BLaER1 treated with 17β-estradiol and CSF1 and Interleukin-3, amounts not matched to agents 10 nM and 100 nM (cell line): ENCODE measurements around the gene ATP1B2.
"Not testable (repeated sequence)": the region's sequence is repeated elsewhere in the genome, so short reads cannot be mapped to it uniquely, and the experiment has no call there.

Experiments
- H3K27ac ChIP-seq, 11 experiments: shearing (Covaris generic); formaldehyde crosslinking; 2 replicates each; pipeline ENCODE4 v1.8.1; 2022
- H3K27me3 ChIP-seq, 11 experiments: shearing (Covaris generic); formaldehyde crosslinking; 2 replicates each; pipeline ENCODE4 v1.8.1; 2022
- H3K36me3 ChIP-seq, 11 experiments: shearing (Covaris generic); formaldehyde crosslinking; 2 replicates each; pipeline ENCODE4 v1.8.1; 2022
- H3K4me1 ChIP-seq, 10 experiments: shearing (Covaris generic); formaldehyde crosslinking; 2 replicates each; pipeline ENCODE4 v1.8.1; 2022
- H3K4me2 ChIP-seq, 11 experiments: shearing (Covaris generic); formaldehyde crosslinking; 2 replicates each; pipeline ENCODE4 v1.8.1; 2022
- H3K4me3 ChIP-seq, 10 experiments: shearing (Covaris generic); formaldehyde crosslinking; 2 replicates each; pipeline ENCODE4 v1.8.1; 2022
- H3K9ac ChIP-seq, 11 experiments: shearing (Covaris generic); formaldehyde crosslinking; 2 replicates each; pipeline ENCODE4 v1.8.1; 2022
- H3K9me3 ChIP-seq, 11 experiments: shearing (Covaris generic); formaldehyde crosslinking; replicated peaks in 1 of 11; 2 replicates each; pipeline ENCODE4 v1.8.1; 2022
- H4K20me1 ChIP-seq, 11 experiments: shearing (Covaris generic); formaldehyde crosslinking; 2 replicates each; pipeline ENCODE4 v1.8.1; 2022
- Cebpa-rat ChIP-seq, 11 experiments: shearing (Covaris generic); IDR thresholded peaks; 2 replicates each; pipeline ENCODE4 v1.8.1; 2022

The ATP1B2 gene

DNA sequence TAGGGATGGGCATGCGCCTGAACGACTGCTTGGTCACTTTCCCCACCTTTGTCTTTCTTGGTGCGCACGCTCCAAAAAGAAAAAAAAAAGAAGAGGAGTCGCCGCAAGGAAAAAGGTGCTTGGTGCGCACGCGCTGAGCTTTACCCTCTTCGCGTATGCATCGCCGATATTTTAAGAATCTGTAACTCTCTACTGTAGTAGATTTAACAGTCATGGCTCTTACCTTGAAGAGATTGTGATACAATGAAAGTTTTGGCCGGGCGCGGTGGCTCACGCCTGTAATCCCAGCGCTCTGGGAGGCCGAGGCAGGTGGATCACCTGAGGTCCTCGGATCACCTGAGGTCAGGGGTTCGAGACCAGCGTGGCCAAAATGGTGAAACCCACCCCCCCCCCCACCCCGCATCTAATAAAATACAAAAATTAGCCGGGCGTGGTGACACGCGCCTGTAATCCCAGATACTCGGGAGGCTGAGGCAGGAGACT, 35.4 kb upstream of the ATP1B2 start:
- H3K4me1 ChIP-seq: peaks cover 24 to 38% (median 31%) of the 10 kb centered on the region in 10 experiments
- peak overlapping the region; percentile 39 to 75 (median 65); a peak in 20 of 22 replicates for H3K4me2 ChIP-seq
- H3K27me3 ChIP-seq: no peaks in the 10 kb centered on the region
- H3K27ac ChIP-seq: peak overlapping the region in 10 of 11 experiments; percentile 30 to 78 (median 67); a peak in 17 of 22 replicates
- peaks cover 10 to 40% (median 35%) of the 10 kb centered on the region in 11 experiments; a peak in 16 of 22 replicates for H4K20me1 ChIP-seq
- H3K36me3 ChIP-seq: peaks cover 12 to 21% (median 19%) of the 10 kb centered on the region in 11 experiments; a peak in 21 of 22 replicates
- H3K4me3 ChIP-seq: peak overlapping the region; percentile 47 to 95 (median 62)
- peak overlapping the region; percentile 61 to 81 (median 73); a peak in 21 of 22 replicates for H3K9ac ChIP-seq
- H3K9me3 ChIP-seq: no peaks in the 10 kb centered on the region
- TF ChIP-seq Cebpa-rat (IDR thresholded peaks at IDR 0.05): no peak

DNA sequence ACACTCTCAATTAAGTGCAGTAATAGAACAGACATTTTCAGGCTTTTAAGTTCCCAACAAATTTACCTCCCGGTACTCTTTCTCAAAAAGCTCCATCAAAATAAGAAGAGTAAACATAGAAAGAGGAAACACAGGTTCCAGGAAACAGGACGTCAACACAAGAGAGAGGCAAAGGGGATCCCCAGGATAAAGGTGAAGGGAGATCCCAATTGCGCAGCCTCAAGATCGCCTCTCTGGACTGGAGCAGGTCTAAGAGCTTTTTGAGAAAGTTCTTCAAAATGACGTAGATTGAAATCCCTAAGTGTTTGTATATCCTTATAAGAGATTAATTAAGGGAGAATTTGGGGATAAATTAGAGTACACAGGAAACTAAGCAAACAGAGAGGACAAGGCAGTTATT, 32.1 kb upstream of the ATP1B2 start:
- no peak overlapping the region for H3K4me2 ChIP-seq
- H3K9ac ChIP-seq: no peak overlapping the region
- no peaks in the 10 kb centered on the region for H3K9me3 ChIP-seq
- no peaks in the 10 kb centered on the region for H3K27me3 ChIP-seq
- no peak for TF ChIP-seq Cebpa-rat (IDR thresholded peaks at IDR 0.05)
- no peak overlapping the region for H3K4me3 ChIP-seq
- H4K20me1 ChIP-seq: peaks cover 0 to 7% (median 4%) of the 10 kb centered on the region in 11 experiments; a peak in 12 of 22 replicates
- H3K27ac ChIP-seq: no peak overlapping the region
- H3K4me1 ChIP-seq: peaks cover 3 to 10% (median 5%) of the 10 kb centered on the region in 10 experiments
- no peaks in the 10 kb centered on the region for H3K36me3 ChIP-seq

DNA sequence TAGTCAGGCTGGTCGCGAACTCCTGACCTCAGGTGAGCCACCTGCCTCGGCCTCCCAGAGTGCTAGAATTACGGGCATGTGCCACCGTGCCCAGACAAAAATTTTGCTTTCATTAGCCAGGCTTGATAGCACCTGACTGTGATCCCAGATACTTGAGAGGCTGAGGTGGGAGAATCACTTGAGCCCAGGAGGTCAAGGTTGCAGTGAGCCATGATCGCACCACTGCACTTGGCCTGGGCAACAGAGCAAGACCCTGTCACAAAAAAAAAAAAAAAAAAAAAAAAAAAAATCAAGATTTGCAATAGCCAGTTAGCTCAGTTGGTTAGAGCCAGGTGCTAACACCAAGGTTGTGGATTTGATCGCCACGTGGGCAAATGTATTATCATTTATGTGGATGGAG, 29.9 kb upstream of the ATP1B2 start:
- Histone ChIP-seq H3K9me3 (no peaks in the 10 kb centered on the region), H3K27me3 (no peaks in the 10 kb centered on the region), H3K4me1 (peaks cover 0 to 2% (median under 1%) of the 10 kb centered on the region in 10 experiments; a peak in 2 of 20 replicates), H3K36me3 (peaks cover 0 to 9% (median 3%) of the 10 kb centered on the region in 11 experiments; a peak in 10 of 22 replicates), H3K4me3 (no peak overlapping the region), H3K4me2 (no peak overlapping the region), H3K27ac (no peak overlapping the region), H4K20me1 (no peaks in the 10 kb centered on the region; a peak in 2 of 22 replicates), H3K9ac (no peak overlapping the region)
- no peak for TF ChIP-seq Cebpa-rat (IDR thresholded peaks at IDR 0.05)

- Histone ChIP-seq H3K27ac (no peak overlapping the region), H3K4me1 (peaks cover 9 to 18% (median 16%) of the 10 kb centered on the region in 10 experiments), H3K4me3 (no peak overlapping the region), H4K20me1 (peaks cover 0 to 9% (median 0%) of the 10 kb centered on the region in 11 experiments; a peak in 7 of 22 replicates), H3K4me2 (no peak overlapping the region), H3K36me3 (peaks cover 0 to 16% (median 8%) of the 10 kb centered on the region in 11 experiments; a peak in 10 of 22 replicates), H3K9me3 (no peaks in the 10 kb centered on the region), H3K27me3 (no peaks in the 10 kb centered on the region), H3K9ac (no peak overlapping the region)
- no peak for TF ChIP-seq Cebpa-rat (IDR thresholded peaks at IDR 0.05)
Measured at GRCh38 chr17:7623661-7624060, 27.1 kb upstream of the ATP1B2 start.

- peak overlapping the region in 3 of 11 experiments; percentile 97 to 100 (median 97); a peak in 4 of 22 replicates for H3K4me2 ChIP-seq
- not testable (repeated sequence) for H3K9ac ChIP-seq, H3K4me3 ChIP-seq, H3K27ac ChIP-seq, H3K9me3 ChIP-seq, H3K27me3 ChIP-seq, H4K20me1 ChIP-seq
- peaks cover 9 to 18% (median 16%) of the 10 kb centered on the region in 10 experiments for H3K4me1 ChIP-seq
- H3K36me3 ChIP-seq: peaks cover 0 to 16% (median 8%) of the 10 kb centered on the region in 11 experiments; a peak in 10 of 22 replicates
Measured at GRCh38 chr17:7625749-7626148, 25.0 kb upstream of the ATP1B2 start.

GRCh38 chr17:7626307-7626706, 24.4 kb upstream of the ATP1B2 start:
- Histone ChIP-seq H3K4me3 (peak overlapping the region in 8 of 10 experiments; percentile 73 to 89 (median 82); a peak in 16 of 20 replicates), H3K27me3 (no peaks in the 10 kb centered on the region), H4K20me1 (peaks cover 0 to 9% (median 0%) of the 10 kb centered on the region in 11 experiments; a peak in 7 of 22 replicates), H3K27ac (peak overlapping the region in 2 of 11 experiments; percentile 87 to 88; a peak in 2 of 22 replicates), H3K9ac (peak overlapping the region; percentile 84 to 98 (median 90); a peak in 16 of 22 replicates), H3K9me3 (no peaks in the 10 kb centered on the region), H3K36me3 (peaks cover 0 to 16% (median 8%) of the 10 kb centered on the region in 11 experiments; a peak in 10 of 22 replicates), H3K4me2 (peak overlapping the region; percentile 76 to 100 (median 94)), H3K4me1 (peaks cover 9 to 18% (median 16%) of the 10 kb centered on the region in 10 experiments)
- no peak for TF ChIP-seq Cebpa-rat (IDR thresholded peaks at IDR 0.05)

GRCh38 chr17:7626956-7627249, 23.8 kb upstream of the ATP1B2 start:
- Histone ChIP-seq H3K9me3 (no peaks in the 10 kb centered on the region), H3K4me2 (peak overlapping the region; percentile 76 to 100 (median 94)), H3K36me3 (peaks cover 0 to 16% (median 8%) of the 10 kb centered on the region in 11 experiments; a peak in 10 of 22 replicates), H4K20me1 (peaks cover 0 to 9% (median 0%) of the 10 kb centered on the region in 11 experiments; a peak in 7 of 22 replicates), H3K4me1 (peaks cover 9 to 18% (median 16%) of the 10 kb centered on the region in 10 experiments), H3K27me3 (no peaks in the 10 kb centered on the region), H3K27ac (peak overlapping the region; percentile 76 to 91 (median 86)), H3K9ac (peak overlapping the region; percentile 84 to 98 (median 90)), H3K4me3 (peak overlapping the region; percentile 73 to 89 (median 82))
- no peak for TF ChIP-seq Cebpa-rat (IDR thresholded peaks at IDR 0.05)

- H4K20me1 ChIP-seq: peaks cover 0 to 9% (median 0%) of the 10 kb centered on the region in 11 experiments; a peak in 7 of 22 replicates
- peaks cover 0 to 16% (median 8%) of the 10 kb centered on the region in 11 experiments; a peak in 10 of 22 replicates for H3K36me3 ChIP-seq
- no peaks in the 10 kb centered on the region for H3K9me3 ChIP-seq
- peak within 1 kb of the TSS; percentile 73 to 89 (median 82) for H3K4me3 ChIP-seq
- peaks cover 9 to 18% (median 17%) of the 10 kb centered on the region in 10 experiments for H3K4me1 ChIP-seq
- TF ChIP-seq Cebpa-rat (IDR thresholded peaks at IDR 0.05): no peak
- peak within 1 kb of the TSS; percentile 76 to 91 (median 86) for H3K27ac ChIP-seq
- peak within 1 kb of the TSS; percentile 84 to 98 (median 90) for H3K9ac ChIP-seq
- H3K27me3 ChIP-seq: no peaks in the 10 kb centered on the region
- H3K4me2 ChIP-seq: peak within 1 kb of the TSS; percentile 76 to 100 (median 94)
Measured at GRCh38 chr17:7627250-7628121, 23.2 kb upstream of the ATP1B2 start, which contains the start of gene SAT2. TSS of gene SAT2 (minus strand) at chr17:7627821. CDS start at chr17:7627635, 186 bp downstream.
